Sigmoid colon (tissue), 7 donors: ENCODE results near the gene PRIMPOL. TPM values are rescaled to one million over a fixed set of nuclear protein-coding genes. Genes with fewer than 3 reads are reported as not detected.
"Not testable (repeated sequence)": the region's sequence is repeated elsewhere in the genome, so short reads cannot be mapped to it uniquely, and the experiment has no call there.

Experiments
- DNase-seq: peaks from one replicate; pipeline ENCODE4 v3.0.0-alpha.2; 2019
- H3K27ac ChIP-seq, 4 donors: fragments of 200-600 bp; sonication (generic); one replicate each; pipeline ENCODE4 v1.5.1; 2016 to 2019; ENCODE audit warnings: mild to moderate bottlenecking in 1 of 4
- H3K27me3 ChIP-seq, 3 donors: fragments of 200-600 bp; sonication (generic); one replicate each; pipeline ENCODE4 v1.5.1; 2019; ENCODE audit warnings: mild to moderate bottlenecking in 1 of 3
- H3K36me3 ChIP-seq, 4 donors: fragments of 200-600 bp; sonication (generic); one replicate each; pipeline ENCODE4 v1.5.1; 2016 to 2019
- H3K4me1 ChIP-seq, 4 donors: fragments of 200-600 bp; sonication (generic); one replicate each; pipeline ENCODE4 v1.5.1; 2017 to 2019
- H3K4me3 ChIP-seq, 4 donors: fragments of 200-600 bp; sonication (generic); one replicate each; pipeline ENCODE4 v1.5.1; 2017 to 2019; ENCODE audit warnings: mild to moderate bottlenecking in 2 of 4, moderate library complexity in 1 of 4
- H3K9me3 ChIP-seq, 4 donors: fragments of 200-600 bp in 3 of 4; sonication (generic) in 3 of 4; one replicate each; pipeline versions ENCODE4 v1.5.1 to v1.6.1; 2013 to 2019
- EP300 ChIP-seq, 4 donors: sonication (generic); formaldehyde crosslinking; IDR thresholded peaks; one replicate each; pipeline ENCODE4 v1.6.1; 2017; ENCODE audit warnings: antibody characterized with exemption in 4 of 4
- POLR2A ChIP-seq, 2 donors: fragments of 450-650 bp; IDR thresholded peaks; one replicate each; pipeline ENCODE4 v1.6.1; 2016; ENCODE audit warnings: antibody characterized with exemption in 2 of 2, mild to moderate bottlenecking in 2 of 2, moderate library complexity in 2 of 2
- POLR2AphosphoS5 ChIP-seq, 4 donors: sonication (generic); formaldehyde crosslinking; IDR thresholded peaks; one replicate each; pipeline ENCODE4 v1.6.1; 2017; ENCODE audit warnings: antibody characterized with exemption in 4 of 4
- WGBS, 2 donors: extraction: QIAGEN DNeasy Blood & Tissue Kit; methylation state at CpG; one replicate each; pipeline ENCODE4 v1.1.7; 2013; 5-methylcytosine and 5-hydroxymethylcytosine counted together
- intact Hi-C: fragments of 100-400 bp; cut with DNase I; formaldehyde crosslinking; loops from one replicate; pipeline ENCODE4 v1.15.1; 2023
- polyA plus RNA-seq, 3 donors: library from polyadenylated mRNA; stranded (reverse); fragments of 200-250 nt; gene quantifications; one replicate each; pipeline ENCODE4 v1.2.3, GENCODE V29; 2013
- total RNA-seq, 4 donors: library from RNA; depleted of rRNA; stranded (reverse); fragments of >200 nt; gene quantifications; one replicate each; pipeline ENCODE4 v1.1.0, GENCODE V29; 2016
- TF ChIP-seq, protein P1 (sequence below), 4 experiments: fragments of 450-650 bp in 3 of 4; fragments of 200-600 bp in 1 of 4; IDR thresholded peaks; one replicate each; pipeline ENCODE4 v1.5.1; 2016 to 2019; ENCODE audit warnings: antibody characterized with exemption in 4 of 4, mild to moderate bottlenecking in 3 of 4, moderate library complexity in 2 of 4
- donor health status: healthy with polysubstance abuse.
- donor health status: Bipolar disorder and iron deficiency.
- donor health status: healthy.

The PRIMPOL gene
- total and polyA plus RNA-seq, 7 donors, result 12.0 to 67.3 (median 30.5) TPM

DNA sequence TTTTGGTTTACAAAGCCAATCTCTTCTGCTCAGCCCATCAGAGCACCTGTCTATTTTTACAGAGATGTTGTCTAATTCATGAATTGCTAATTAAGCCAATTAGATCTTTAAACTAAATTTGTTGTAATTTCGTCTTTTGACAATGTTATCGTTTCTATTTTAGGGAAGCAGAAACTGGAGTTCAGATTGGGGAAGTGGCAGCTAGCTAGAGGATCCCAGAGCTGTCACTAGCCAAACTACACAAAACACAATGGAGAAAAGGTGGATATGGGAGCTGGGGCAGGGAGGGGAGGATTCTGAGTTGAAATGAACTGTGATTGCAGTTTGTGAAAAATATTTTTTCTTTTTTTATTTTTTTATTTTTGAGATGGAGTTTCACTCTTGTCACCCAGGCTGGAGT, 36.1 kb upstream of the PRIMPOL start:
- no peaks in the 10 kb centered on the region for H3K4me1 ChIP-seq
- peaks cover 0 to 6% (median 0%) of the 10 kb centered on the region in 4 donors for H3K9me3 ChIP-seq
- WGBS, 2 donors, result 79 to 87% methylated on average over 2 of the region's 2 CpGs
- no peak overlapping the region for H3K4me3 ChIP-seq
- H3K27ac ChIP-seq, result no peak overlapping the region
- no peaks in the 10 kb centered on the region for H3K36me3 ChIP-seq
- no peak for DNase-seq
- intact Hi-C loops, result no loop called here
- H3K27me3 ChIP-seq, result no peaks in the 10 kb centered on the region
- TF ChIP-seq, protein P1, sequence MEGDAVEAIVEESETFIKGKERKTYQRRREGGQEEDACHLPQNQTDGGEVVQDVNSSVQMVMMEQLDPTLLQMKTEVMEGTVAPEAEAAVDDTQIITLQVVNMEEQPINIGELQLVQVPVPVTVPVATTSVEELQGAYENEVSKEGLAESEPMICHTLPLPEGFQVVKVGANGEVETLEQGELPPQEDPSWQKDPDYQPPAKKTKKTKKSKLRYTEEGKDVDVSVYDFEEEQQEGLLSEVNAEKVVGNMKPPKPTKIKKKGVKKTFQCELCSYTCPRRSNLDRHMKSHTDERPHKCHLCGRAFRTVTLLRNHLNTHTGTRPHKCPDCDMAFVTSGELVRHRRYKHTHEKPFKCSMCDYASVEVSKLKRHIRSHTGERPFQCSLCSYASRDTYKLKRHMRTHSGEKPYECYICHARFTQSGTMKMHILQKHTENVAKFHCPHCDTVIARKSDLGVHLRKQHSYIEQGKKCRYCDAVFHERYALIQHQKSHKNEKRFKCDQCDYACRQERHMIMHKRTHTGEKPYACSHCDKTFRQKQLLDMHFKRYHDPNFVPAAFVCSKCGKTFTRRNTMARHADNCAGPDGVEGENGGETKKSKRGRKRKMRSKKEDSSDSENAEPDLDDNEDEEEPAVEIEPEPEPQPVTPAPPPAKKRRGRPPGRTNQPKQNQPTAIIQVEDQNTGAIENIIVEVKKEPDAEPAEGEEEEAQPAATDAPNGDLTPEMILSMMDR (IDR thresholded peaks at IDR 0.05), result no peak
- TF ChIP-seq POLR2A (IDR thresholded peaks at IDR 0.05) (no peak), EP300 (IDR thresholded peaks at IDR 0.05) (no peak), POLR2AphosphoS5 (IDR thresholded peaks at IDR 0.05) (no peak)

DNA sequence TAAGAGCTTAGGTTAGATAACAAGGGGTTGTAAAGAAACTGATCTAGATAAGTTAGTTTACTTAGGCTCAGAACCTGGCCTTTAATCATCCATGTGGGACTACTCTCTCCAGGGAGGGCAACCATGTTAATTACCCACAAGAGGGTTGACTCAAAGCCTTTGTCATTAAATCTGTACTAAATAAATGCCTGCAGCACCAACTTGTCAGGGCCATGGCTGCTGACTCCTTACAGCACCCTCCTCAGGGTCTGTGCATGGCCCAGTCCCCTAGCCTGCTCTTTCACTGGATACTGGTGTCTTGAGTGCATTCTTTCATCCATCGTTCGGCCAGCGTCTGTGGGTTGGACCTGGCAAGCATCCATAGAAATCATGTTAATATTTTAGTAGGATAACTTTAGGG, 35.0 kb upstream of the PRIMPOL start:
- 98% methylated on average over 3 of the region's 3 CpGs for WGBS, 2 donors
- TF ChIP-seq POLR2A (IDR thresholded peaks at IDR 0.05) (no peak), EP300 (IDR thresholded peaks at IDR 0.05) (no peak), POLR2AphosphoS5 (IDR thresholded peaks at IDR 0.05) (no peak)
- TF ChIP-seq, protein P1 (IDR thresholded peaks at IDR 0.05), result no peak
- DNase-seq, result no peak
- intact Hi-C loops, result no loop called here
- H3K4me3 ChIP-seq, result no peak overlapping the region
- no peak overlapping the region for H3K27ac ChIP-seq
- peaks cover 0 to 6% (median 0%) of the 10 kb centered on the region in 4 donors for H3K9me3 ChIP-seq
- H3K36me3 ChIP-seq, result no peaks in the 10 kb centered on the region
- H3K4me1 ChIP-seq, result no peaks in the 10 kb centered on the region
- H3K27me3 ChIP-seq, result no peaks in the 10 kb centered on the region

DNA sequence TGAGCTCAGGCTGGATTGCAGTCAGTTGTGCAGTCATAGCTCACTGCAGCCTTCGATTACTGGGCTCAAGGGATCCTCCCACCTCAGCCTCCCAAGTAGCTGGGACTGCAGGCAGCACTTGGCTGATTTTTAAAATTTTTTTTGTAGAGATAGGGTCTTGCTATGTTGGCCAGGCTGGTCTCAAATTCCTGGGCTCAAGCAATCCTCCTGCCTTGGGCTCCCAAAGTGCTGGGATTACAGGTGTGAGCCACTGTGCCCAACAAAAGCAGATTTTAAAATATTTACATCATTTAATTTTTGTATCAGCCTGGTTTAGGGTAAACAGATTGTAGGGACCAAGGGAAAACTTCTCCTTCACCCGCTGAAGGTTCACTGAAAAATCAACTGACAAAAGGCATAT, 33.4 kb upstream of the PRIMPOL start:
- H3K9me3 ChIP-seq, DNase-seq, H3K27me3 ChIP-seq, H3K27ac ChIP-seq, H3K4me3 ChIP-seq, intact Hi-C loops, H3K36me3 ChIP-seq, H3K4me1 ChIP-seq: not testable (repeated sequence)
- 82 to 86% methylated on average over 2 of the region's 2 CpGs for whole genome bisulfite sequencing, 2 donors

DNA sequence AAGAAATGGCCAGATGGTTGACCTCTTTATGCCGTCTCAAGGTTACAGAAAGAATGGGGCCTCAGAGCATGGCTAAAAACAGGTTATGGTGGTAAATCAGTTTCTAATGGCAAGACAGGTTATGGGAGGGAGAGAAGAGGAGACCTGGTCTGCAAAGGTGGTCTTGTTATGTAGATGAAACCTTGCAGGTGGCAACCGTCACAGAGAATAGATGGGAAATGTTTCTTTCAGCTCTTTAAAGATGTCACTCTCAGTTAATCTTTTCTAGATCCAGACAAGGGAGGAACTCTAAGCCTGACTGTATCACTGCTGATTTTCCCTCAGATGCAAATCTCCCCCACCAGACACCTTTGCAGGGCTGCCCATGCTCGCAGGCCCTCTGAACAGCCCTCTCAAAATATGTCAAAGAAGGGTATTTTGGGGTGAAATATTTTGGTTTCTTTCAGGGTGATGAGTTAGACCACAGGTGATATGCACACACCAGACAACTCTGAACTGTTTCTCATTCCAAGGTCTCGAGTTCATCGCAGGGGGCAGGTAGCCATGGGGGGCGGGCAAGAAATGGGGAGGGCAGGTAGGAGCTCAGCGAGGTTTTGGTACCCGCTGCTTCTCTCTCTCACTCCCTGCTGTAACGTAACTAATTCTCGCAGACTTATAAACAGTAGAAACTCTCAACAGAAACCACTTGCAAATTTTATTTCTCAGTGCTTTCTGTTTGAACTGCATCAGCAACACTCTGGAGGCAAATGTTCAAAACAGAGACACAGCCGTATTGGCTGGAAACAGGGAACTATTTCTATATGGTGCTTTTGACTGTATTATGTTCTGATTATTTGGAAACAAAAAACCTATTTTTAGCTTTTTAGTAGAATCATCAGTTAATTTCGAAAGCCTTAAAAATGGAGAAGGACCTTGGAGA, 32.6 kb upstream of the PRIMPOL start:
- TF ChIP-seq, protein P1 (IDR thresholded peaks at IDR 0.05), result no peak
- Histone ChIP-seq H3K36me3 (no peaks in the 10 kb centered on the region), H3K4me3 (no peak overlapping the region), H3K4me1 (no peaks in the 10 kb centered on the region), H3K9me3 (peaks cover 0 to 6% (median 0%) of the 10 kb centered on the region in 4 donors), H3K27ac (no peak overlapping the region), H3K27me3 (no peaks in the 10 kb centered on the region)
- intact Hi-C loops, result no loop called here
- 75 to 85% methylated on average over 12 of the region's 12 CpGs for WGBS, 2 donors
- DNase-seq, result no peak

DNA sequence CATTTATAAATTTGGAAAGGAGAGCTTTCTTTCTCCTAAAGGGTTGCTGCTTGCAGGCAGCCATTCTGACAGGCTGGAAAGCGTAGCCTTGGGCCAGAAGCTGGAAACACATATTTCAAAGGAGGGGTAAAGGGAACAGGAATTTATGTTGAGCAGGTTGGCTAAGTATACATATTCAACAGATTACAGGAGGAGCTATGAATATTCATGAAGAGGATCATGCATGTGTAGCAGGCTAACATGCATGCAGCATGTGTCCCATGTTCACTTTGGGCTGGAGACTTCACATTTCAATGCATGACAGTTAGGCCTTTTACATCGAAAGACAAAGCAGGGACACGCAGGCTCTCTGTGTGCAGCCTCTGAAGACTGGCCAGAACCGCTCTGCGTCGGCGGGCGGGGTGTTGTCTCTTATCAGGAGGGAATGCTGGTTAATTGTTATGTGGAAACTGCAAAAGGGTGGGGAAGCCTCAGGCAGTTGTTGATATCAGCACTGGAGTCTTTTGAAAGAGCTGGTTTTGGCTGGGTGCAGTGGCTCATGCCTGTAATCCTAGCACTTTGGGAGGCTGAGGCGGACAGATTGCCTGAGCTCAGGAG, 31.8 kb upstream of the PRIMPOL start:
- Histone ChIP-seq H3K9me3 (peaks cover 0 to 6% (median 0%) of the 10 kb centered on the region in 4 donors), H3K36me3 (no peaks in the 10 kb centered on the region), H3K4me1 (no peaks in the 10 kb centered on the region), H3K4me3 (no peak overlapping the region), H3K27ac (no peak overlapping the region), H3K27me3 (no peaks in the 10 kb centered on the region)
- 59 to 83% methylated on average over 9 of the region's 9 CpGs for WGBS, 2 donors
- no peak for TF ChIP-seq POLR2A (IDR thresholded peaks at IDR 0.05)
- TF ChIP-seq, protein P1 (IDR thresholded peaks at IDR 0.05), result no peak
- no peak for TF ChIP-seq POLR2AphosphoS5 (IDR thresholded peaks at IDR 0.05)
- no peak for TF ChIP-seq EP300 (IDR thresholded peaks at IDR 0.05)
- no peak for DNase-seq
- intact Hi-C loops, result no loop called here
